ENCODE results near the gene RABGAP1L.

Gene RABGAP1L

GRCh38 chr1:174165471-174166137 lies 6.3 kb downstream of the RABGAP1L start:
- TF ChIP-seq, protein P1, sequence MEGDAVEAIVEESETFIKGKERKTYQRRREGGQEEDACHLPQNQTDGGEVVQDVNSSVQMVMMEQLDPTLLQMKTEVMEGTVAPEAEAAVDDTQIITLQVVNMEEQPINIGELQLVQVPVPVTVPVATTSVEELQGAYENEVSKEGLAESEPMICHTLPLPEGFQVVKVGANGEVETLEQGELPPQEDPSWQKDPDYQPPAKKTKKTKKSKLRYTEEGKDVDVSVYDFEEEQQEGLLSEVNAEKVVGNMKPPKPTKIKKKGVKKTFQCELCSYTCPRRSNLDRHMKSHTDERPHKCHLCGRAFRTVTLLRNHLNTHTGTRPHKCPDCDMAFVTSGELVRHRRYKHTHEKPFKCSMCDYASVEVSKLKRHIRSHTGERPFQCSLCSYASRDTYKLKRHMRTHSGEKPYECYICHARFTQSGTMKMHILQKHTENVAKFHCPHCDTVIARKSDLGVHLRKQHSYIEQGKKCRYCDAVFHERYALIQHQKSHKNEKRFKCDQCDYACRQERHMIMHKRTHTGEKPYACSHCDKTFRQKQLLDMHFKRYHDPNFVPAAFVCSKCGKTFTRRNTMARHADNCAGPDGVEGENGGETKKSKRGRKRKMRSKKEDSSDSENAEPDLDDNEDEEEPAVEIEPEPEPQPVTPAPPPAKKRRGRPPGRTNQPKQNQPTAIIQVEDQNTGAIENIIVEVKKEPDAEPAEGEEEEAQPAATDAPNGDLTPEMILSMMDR (IDR thresholded peaks at IDR 0.05; ENCODE audit: insufficient read depth, low read length, poor library complexity, severe bottlenecking) = peak; percentile 35
- no peaks in the 10 kb centered on the region for H3K27me3 ChIP-seq (replicated peaks; ENCODE audit: control insufficient read depth, insufficient read depth, low read length)
- peak; percentile 50 for DNase-seq (ENCODE audit: extremely low read depth, insufficient read length)
- H3K36me3 ChIP-seq (ENCODE audit: control insufficient read depth, insufficient read depth, low read length) = no peaks in the 10 kb centered on the region
- peak overlapping the region; percentile 48 for H3K4me3 ChIP-seq (replicated peaks; ENCODE audit: low read depth, low read length)

DNA sequence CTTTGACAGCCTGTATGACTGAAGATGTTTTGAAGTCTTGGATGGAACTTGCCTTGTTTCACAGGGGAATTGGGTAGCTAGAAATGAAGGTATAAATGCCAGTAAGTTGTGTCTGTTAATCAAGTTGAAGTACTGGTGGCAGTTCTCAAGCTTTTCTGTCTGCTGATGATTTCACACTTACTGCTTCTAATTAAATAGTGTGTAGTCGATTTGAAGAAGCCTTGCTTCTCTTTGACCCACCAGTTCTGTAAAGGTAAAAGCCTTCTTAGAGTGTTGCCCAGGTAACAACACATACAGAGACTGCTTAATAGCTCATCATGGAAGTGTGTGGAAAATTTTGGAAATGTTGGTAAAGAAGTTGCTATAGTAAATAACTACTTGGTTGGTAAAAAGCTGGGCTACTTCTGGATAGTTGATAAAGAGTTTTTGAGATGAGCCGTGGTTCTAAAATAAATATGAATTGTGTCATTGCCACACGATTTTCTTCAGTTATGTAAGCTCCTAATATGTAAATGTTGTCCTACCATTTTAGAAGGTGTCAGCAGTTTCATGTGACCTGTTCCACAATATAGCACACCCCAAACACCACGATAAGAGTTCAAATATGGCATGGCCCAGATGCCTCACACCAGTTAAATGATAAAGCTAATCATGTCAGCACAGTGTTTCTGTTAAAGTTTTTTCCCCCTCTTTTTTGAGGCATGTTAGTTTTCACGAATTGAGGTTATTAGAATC lies 7.4 kb downstream of the RABGAP1L start:
- Histone ChIP-seq H3K27me3 (replicated peaks; ENCODE audit: control insufficient read depth, insufficient read depth, low read length) (no peaks in the 10 kb centered on the region), H3K4me3 (replicated peaks; ENCODE audit: low read depth, low read length) (peak overlapping the region; percentile 33), H3K36me3 (ENCODE audit: control insufficient read depth, insufficient read depth, low read length) (no peaks in the 10 kb centered on the region)
- no peak for DNase-seq (ENCODE audit: extremely low read depth, insufficient read length)
- TF ChIP-seq, protein P1 (IDR thresholded peaks at IDR 0.05; ENCODE audit: insufficient read depth, low read length, poor library complexity, severe bottlenecking) = no peak

GRCh38 chr1:174167265-174167803 lies 8.0 kb downstream of the RABGAP1L start:
- TF ChIP-seq, protein P1 (IDR thresholded peaks at IDR 0.05; ENCODE audit: insufficient read depth, low read length, poor library complexity, severe bottlenecking) = no peak
- peak; percentile 59 for DNase-seq (ENCODE audit: extremely low read depth, insufficient read length)
- H3K27me3 ChIP-seq (replicated peaks; ENCODE audit: control insufficient read depth, insufficient read depth, low read length) = no peaks in the 10 kb centered on the region
- no peaks in the 10 kb centered on the region for H3K36me3 ChIP-seq (ENCODE audit: control insufficient read depth, insufficient read depth, low read length)
- peak overlapping the region; percentile 33 for H3K4me3 ChIP-seq (replicated peaks; ENCODE audit: low read depth, low read length)

DNA sequence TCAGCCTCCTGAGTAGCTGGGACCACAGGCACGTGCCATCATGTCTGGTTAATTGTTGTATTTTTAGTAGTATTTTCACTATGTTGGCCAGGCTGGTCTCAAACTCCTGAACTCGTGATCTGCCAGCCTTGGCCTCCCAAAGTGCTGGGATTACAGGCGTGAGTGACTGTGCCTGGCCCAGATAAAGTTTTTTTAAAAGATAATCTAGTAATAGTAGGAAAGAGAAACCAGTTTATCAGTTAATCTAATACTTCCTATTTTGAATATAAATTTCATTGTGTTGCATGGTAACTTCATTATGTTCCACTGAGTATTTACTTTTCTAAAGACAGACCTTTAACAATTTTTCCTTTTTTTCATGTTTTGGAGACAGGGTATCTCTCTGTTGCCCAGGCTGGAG lies 10.0 kb downstream of the RABGAP1L start:
- TF ChIP-seq, protein P1 (IDR thresholded peaks at IDR 0.05; ENCODE audit: insufficient read depth, low read length, poor library complexity, severe bottlenecking) = no peak
- Histone ChIP-seq H3K36me3 (ENCODE audit: control insufficient read depth, insufficient read depth, low read length) (no peaks in the 10 kb centered on the region), H3K27me3 (replicated peaks; ENCODE audit: control insufficient read depth, insufficient read depth, low read length) (no peaks in the 10 kb centered on the region), H3K4me3 (replicated peaks; ENCODE audit: low read depth, low read length) (peak overlapping the region; percentile 50)
- no peak for DNase-seq (ENCODE audit: extremely low read depth, insufficient read length)

DNA sequence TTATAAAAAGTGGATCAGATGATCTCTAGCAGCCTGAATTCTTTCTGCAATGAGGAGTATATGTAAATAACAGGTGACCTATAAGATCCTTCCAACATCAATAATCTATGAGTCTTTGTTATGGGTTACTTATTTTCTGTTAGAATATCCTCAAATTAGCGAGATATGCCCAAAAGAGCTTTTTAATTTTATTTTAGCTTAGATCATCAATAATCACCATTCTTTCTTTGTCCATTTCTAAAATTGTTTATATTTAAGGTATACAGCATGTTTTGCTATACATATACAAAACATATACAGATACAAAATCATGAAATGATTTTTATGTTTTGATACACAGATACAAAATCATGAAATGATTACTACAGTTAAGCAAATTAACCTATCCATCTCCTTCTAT lies 11.8 kb downstream of the RABGAP1L start:
- Histone ChIP-seq H3K36me3 (ENCODE audit: control insufficient read depth, insufficient read depth, low read length) (no peaks in the 10 kb centered on the region), H3K4me3 (replicated peaks; ENCODE audit: low read depth, low read length) (no peak overlapping the region), H3K27me3 (replicated peaks; ENCODE audit: control insufficient read depth, insufficient read depth, low read length) (no peaks in the 10 kb centered on the region)
- TF ChIP-seq, protein P1 (IDR thresholded peaks at IDR 0.05; ENCODE audit: insufficient read depth, low read length, poor library complexity, severe bottlenecking) = no peak
- no peak for DNase-seq (ENCODE audit: extremely low read depth, insufficient read length)

Data from GM06990 (cell line).